Measurements from ENCODE around the gene C22orf23. TPM values are rescaled to one million over a fixed set of nuclear protein-coding genes. Genes with fewer than 3 reads are reported as not detected.
A peak's percentile ranks its signal among the peaks of the same experiment; 100 is the strongest.
"Not testable (repeated sequence)": the region's sequence is repeated elsewhere in the genome, so short reads cannot be mapped to it uniquely, and the experiment has no call there.

C22orf23 gene
- total RNA-seq, 1 donor from 2014 or later = 0.30 TPM

- DNase-seq (no peak), ATAC-seq (no peak)
- intact Hi-C loops (cut with micrococcal nuclease) = no loop called here
These were observed 5.9 kb upstream of the C22orf23 start for GRCh38 chr22:37959231-37959825.

GRCh38 chr22:37957232-37957631, 3.8 kb upstream of the C22orf23 start:
- intact Hi-C loops (cut with micrococcal nuclease) = no loop called here
- DNase-seq (no peak), ATAC-seq (no peak)

DNA sequence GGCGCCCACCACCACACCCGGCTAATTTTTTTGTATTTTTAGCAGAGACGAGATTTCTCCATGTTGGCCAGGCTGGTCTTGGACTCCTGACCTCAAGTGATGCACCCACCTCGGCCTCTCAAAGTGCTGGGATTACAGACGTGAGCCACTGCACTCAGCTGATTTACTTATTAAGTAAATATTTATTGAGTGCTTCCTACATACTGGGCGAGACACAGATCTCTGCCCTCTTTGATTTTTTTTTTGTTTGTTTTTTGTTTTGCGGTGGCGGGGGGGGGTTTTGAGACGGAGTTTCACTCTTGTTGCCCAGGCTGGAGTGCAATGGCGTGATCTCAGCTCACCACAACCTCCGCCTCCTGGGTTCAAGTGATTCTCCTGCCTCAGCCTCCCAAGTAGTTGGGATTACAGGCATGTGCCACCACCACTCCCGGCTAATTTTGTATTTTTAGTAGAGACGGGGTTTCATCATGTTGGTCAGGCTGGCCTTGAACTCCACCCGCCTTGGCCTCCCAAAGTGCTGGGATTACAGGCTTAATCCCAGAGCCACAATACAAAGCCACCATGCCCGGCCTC, 2.5 kb upstream of the C22orf23 start:
- DNase-seq; ATAC-seq; intact Hi-C loops (cut with micrococcal nuclease): not testable (repeated sequence)

GRCh38 chr22:37954686-37955085, 1.3 kb upstream of the C22orf23 start:
- no peak for DNase-seq
- no peak for ATAC-seq
- intact Hi-C loops (cut with micrococcal nuclease) = no loop called here

DNA sequence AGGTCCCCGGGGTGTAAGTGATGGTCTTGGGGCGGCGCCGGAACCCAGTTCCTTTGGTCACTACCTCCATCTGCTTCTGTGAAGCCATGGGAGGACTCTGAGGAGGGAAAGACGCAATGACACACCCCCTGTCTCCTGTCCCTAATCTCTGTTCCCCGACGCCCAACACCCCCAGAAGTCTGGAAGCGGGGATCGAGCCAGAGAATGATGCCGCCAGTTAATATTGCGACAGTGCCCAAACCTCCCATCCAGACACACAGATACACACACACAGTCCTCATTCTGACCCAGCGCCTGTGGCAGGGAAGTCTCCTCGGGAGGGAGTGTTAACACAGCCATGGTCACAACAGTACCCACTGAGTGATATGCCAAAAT, 352 bp downstream of the C22orf23 start:
- ATAC-seq (peak; percentile 67), DNase-seq (no peak)
- intact Hi-C loops (cut with micrococcal nuclease) = no loop called here

DNA sequence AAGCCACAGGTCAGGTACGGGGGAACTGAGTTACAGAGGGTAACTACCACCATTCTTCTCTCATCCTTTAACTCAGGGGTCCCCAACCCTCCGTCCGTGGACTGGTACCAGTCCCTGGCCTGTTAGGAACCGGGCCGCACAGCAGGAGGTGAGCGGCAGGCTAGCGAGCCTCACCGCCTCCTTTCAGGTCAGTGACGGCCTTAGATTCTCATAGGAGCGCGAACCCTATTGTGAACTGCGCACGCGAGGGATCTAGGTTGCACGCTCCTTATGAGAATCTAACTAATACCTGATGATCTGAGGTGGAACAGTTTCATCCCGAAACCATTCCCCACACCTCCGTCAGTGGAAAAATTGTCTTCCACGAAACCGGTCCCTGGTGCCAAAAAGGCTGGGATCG, 772 bp downstream of the C22orf23 start:
- peak; percentile 13 for ATAC-seq
- intact Hi-C loops (cut with micrococcal nuclease); DNase-seq: not testable (repeated sequence)

- no peak for DNase-seq
- intact Hi-C loops (cut with micrococcal nuclease) = no loop called here
- ATAC-seq = no peak
These were observed 2.1 kb downstream of the C22orf23 start for GRCh38 chr22:37951305-37951704.

GRCh38 chr22:37947142-37947795, 6.1 kb downstream of the C22orf23 start:
- intact Hi-C loops (cut with micrococcal nuclease); ATAC-seq; DNase-seq: not testable (repeated sequence)

- DNase-seq; intact Hi-C loops (cut with micrococcal nuclease); ATAC-seq: not testable (repeated sequence)
These were observed 9.0 kb downstream of the C22orf23 start for GRCh38 chr22:37944423-37944822.

DNA sequence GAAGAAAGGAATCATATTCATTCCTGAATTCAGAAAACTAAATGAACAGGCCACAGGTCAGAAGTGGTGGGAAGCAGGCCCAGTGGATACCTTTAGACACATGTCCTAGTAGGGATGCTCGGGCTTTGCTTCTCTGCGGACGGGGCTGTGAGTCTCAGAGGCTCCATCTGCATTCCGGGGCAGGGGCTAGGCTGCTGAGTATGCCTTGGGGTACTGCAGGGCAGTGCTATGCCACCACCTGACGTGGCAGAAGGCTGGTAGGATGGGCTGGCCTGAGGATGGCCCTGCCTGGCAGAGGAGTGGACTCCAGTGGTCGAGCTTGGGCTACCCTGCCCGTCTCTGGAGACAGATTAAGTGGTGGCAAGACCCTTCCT, 9.6 kb downstream of the C22orf23 start:
- DNase-seq (no peak), ATAC-seq (no peak)
- intact Hi-C loops (cut with micrococcal nuclease) = no loop called here

DNA sequence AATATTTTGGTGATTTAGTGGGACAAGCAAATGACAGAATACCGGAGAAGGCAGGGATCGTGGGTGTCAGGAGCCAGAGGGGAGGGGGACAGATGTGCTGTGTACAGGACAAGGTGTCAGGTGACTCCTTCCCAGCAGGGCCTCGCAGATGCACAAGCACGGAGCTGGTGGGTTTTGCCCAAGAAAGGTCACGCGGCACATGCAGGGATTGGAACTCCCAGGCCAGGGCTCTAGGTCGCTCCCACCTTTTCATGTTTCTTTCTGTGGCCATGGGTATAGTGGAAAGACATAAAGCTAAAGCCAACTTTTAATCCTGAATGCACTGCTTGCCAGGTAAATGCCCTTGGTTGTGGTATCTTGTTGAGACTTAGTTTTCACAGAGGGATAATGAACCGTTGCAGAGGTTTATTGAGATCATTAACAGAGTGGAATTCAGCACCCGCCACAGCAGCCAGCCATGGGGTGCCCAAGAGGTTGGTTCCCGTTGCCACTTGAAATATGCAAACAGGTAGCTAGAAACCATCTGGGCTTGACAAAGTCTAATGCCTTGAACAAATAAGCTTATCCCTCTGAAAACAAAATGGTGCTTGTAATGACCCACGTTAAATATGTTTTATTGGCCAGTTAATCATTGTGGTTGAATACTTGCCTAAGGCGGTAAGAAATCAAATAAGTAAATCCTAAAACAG, 10.1 kb downstream of the C22orf23 start:
- ATAC-seq = no peak
- intact Hi-C loops (cut with micrococcal nuclease) = no loop called here
- no peak for DNase-seq

DNA sequence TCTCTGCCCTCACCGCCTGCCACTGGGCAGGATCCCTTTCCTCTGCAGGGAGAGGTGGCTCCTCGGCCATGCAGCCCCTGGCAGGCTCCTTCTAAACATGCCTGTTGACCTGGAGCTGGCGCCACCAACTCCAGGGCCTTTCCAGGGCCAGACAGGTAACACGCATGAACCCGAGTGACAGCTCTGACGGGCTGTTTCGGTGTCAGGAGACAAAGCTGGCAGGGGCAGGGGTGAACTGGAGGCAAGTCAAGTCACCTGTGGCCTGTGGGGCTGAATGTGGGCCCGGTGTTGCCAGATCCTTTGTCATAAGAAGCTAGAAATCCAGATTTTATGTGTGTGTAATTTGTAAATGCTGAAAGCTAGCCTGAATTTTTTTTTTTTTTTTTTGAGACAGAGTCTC, 11.3 kb downstream of the C22orf23 start:
- DNase-seq = no peak
- no peak for ATAC-seq
- intact Hi-C loops (cut with micrococcal nuclease) = no loop called here

GRCh38 chr22:37940698-37941376, 12.6 kb downstream of the C22orf23 start:
- intact Hi-C loops (cut with micrococcal nuclease) = no loop called here
- no peak for ATAC-seq
- DNase-seq = no peak

GRCh38 chr22:37933711-37934376, 19.6 kb downstream of the C22orf23 start:
- DNase-seq (peak; percentile 94), ATAC-seq (peak; percentile 97)
- intact Hi-C loops (cut with micrococcal nuclease) = no loop called here

DNA sequence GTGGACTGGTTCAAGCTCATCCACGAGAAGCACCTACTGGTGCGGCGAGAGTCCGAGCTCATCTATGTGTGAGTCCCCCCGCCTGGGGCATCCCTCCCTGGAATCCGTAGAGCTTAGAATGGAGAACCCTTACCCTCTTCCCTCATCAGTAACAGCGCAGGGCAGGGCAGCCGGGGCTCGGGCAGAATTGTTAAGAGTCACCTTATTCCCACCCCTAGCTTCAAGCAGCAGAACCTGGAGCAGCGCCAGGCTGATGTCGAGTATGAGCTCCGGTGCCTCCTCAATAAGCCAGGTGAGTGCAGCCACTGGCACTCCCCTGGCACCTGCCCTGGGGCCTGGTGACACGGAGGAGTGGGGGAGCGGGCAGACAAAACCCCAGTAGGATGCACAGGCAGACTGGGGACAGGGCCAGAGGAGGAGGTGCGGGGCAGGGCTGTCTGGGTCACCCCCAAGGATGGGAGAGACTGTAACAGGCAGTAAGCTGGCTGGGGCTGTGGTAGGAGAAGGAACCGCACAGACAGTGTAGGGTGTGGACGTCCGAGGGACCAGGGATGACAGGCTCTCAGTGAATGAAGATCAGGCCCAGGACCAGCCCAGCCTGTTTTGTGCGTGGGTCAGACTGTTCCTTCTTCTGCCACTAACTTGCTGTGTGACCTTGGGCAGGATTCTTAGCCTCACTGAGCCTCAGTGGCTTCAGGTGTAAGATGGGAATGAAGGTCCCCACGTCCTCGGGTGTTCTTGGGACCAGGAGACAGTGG, 20.4 kb downstream of the C22orf23 start:
- peak; percentile 56 for DNase-seq
- intact Hi-C loops (cut with micrococcal nuclease) = no loop called here
- peak; percentile 6 for ATAC-seq

GRCh38 chr22:37932401-37932800, 21.0 kb downstream of the C22orf23 start:
- ATAC-seq (no peak), DNase-seq (no peak)
- intact Hi-C loops (cut with micrococcal nuclease) = no loop called here

DNA sequence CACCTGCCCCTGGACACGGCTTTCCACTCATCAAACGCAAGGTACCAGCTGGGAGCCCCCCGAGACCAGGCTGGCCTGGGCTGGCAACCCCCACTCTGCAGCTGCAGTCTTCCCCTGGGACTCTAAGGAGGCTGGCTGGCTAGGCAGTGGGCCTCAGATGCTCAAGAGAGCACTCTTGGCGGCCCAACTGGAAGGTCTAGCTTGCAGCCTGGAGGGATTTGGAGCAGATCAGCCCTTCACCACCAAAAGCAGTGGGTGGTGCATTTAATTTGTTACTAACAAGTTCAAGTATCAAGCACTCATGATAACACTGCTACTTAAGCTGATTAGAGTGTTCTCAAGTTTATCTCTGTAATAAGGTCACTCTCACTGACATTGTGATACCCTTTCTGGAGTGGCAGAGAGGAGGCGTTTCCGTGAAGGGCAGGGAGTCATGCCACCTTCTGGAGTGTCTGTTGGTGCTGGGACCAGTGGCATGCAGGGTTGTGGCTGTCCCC, 21.5 kb downstream of the C22orf23 start:
- intact Hi-C loops (cut with micrococcal nuclease) = no loop called here
- ATAC-seq (no peak), DNase-seq (no peak)

- ATAC-seq (no peak), DNase-seq (no peak)
- intact Hi-C loops (cut with micrococcal nuclease) = no loop called here
These were observed 22.4 kb downstream of the C22orf23 start for GRCh38 chr22:37930952-37931440.

Data from left ventricle myocardium superior (tissue), 1 donor.